ENCODE data around the gene TMPRSS4. TPM values are rescaled to one million over a fixed set of nuclear protein-coding genes. Genes with fewer than 3 reads are reported as not detected.

TMPRSS4 gene, protein sequence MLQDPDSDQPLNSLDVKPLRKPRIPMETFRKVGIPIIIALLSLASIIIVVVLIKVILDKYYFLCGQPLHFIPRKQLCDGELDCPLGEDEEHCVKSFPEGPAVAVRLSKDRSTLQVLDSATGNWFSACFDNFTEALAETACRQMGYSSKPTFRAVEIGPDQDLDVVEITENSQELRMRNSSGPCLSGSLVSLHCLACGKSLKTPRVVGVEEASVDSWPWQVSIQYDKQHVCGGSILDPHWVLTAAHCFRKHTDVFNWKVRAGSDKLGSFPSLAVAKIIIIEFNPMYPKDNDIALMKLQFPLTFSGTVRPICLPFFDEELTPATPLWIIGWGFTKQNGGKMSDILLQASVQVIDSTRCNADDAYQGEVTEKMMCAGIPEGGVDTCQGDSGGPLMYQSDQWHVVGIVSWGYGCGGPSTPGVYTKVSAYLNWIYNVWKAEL
- 1.5 and 1.7 TPM in 2 replicates for total RNA-seq (2014; rRNA removed)
- percentile 8 among the genes with signal in this experiment for Bru-seq, nascent RNA
- BruChase-seq, experiment 1, labeled RNA remaining after a 6-hour chase = not detected
- BruChase-seq, experiment 2, labeled RNA remaining after a 2-hour chase = percentile 3 among the genes with signal in this experiment
- long read RNA-seq = 0 reads

DNA sequence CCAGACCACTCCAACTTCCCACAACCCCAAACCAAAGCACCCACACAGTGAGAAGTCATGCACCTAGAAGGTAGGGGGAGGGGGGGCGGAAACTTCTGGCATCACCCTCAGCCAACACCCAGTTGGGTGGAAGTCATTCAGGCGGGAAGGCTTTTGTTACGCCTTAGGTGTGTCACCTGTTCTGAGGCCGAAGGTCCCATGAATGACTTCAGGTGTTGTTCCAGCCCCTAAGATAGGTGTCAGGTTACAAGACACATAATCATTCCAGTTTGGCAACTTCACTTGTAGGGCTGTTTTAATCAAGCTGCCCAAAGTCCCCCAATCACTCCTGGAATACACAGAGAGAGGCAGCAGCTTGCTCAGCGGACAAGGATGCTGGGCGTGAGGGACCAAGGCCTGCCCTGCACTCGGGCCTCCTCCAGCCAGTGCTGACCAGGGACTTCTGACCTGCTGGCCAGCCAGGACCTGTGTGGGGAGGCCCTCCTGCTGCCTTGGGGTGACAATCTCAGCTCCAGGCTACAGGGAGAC, at the start of gene TMPRSS4:
Gene TMPRSS4 (plus strand): TSS at position 325 of the 528 bp plus-strand sequence. CDS start 225 bp downstream, outside the sequence.
- Histone ChIP-seq H3K36me3 (ENCODE audit: low read depth, low read length) (no peaks in the 10 kb centered on the region), H3K27me3 (ENCODE audit: low read length) (peaks cover 64% of the 10 kb centered on the region), H3K4me3 (ENCODE audit: low read length) (no peak within 1 kb of the TSS), H3K4me1 (ENCODE audit: insufficient read depth, low read length) (peaks cover 11% of the 10 kb centered on the region), H4K20me1 (ENCODE audit: low read length) (no peaks in the 10 kb centered on the region), H3K27ac (ENCODE audit: low read length) (no peak within 1 kb of the TSS), H3K9me3 (ENCODE audit: low read length) (no peaks in the 10 kb centered on the region), H3K4me2 (ENCODE audit: low read length) (peak within 1 kb of the TSS; percentile 36), H3K79me2 (ENCODE audit: low read length) (no peaks in the 10 kb centered on the region), H3F3A (ENCODE audit: low read length, unreplicated experiment) (no peaks in the 10 kb centered on the region), H3K9me2 (replicated peaks; ENCODE audit: low read length) (no peaks in the 10 kb centered on the region), H3K9ac (ENCODE audit: low read length) (no peak within 1 kb of the TSS), H2AFZ (ENCODE audit: low read length) (0 out of 2 replicates have a peak within 1 kb of the TSS, but pooled peaks have one; percentile 1)
- TF ChIP-seq, protein P1, sequence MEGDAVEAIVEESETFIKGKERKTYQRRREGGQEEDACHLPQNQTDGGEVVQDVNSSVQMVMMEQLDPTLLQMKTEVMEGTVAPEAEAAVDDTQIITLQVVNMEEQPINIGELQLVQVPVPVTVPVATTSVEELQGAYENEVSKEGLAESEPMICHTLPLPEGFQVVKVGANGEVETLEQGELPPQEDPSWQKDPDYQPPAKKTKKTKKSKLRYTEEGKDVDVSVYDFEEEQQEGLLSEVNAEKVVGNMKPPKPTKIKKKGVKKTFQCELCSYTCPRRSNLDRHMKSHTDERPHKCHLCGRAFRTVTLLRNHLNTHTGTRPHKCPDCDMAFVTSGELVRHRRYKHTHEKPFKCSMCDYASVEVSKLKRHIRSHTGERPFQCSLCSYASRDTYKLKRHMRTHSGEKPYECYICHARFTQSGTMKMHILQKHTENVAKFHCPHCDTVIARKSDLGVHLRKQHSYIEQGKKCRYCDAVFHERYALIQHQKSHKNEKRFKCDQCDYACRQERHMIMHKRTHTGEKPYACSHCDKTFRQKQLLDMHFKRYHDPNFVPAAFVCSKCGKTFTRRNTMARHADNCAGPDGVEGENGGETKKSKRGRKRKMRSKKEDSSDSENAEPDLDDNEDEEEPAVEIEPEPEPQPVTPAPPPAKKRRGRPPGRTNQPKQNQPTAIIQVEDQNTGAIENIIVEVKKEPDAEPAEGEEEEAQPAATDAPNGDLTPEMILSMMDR (conservative IDR thresholded peaks at IDR 0.05; ENCODE audit: low read depth, low read length) = no peak
- no peak for TF ChIP-seq EZH2 (IDR thresholded peaks at IDR 0.05; ENCODE audit: low read length, unreplicated experiment)
- no peak for TF ChIP-seq EZH2phosphoT487 (IDR thresholded peaks at IDR 0.05; ENCODE audit: borderline replicate concordance, low read length)
- BruUV-seq (replicated peaks) = no TSS peak
- ChIA-PET CTCF (no interaction called here), POLR2A (ENCODE audit: unreplicated experiment) (no interaction called here)
- ATAC-seq = peak; percentile 53
- intact Hi-C loops (cut with micrococcal nuclease) = no loop called here
- peak; percentile 83 for DNase-seq

DNA sequence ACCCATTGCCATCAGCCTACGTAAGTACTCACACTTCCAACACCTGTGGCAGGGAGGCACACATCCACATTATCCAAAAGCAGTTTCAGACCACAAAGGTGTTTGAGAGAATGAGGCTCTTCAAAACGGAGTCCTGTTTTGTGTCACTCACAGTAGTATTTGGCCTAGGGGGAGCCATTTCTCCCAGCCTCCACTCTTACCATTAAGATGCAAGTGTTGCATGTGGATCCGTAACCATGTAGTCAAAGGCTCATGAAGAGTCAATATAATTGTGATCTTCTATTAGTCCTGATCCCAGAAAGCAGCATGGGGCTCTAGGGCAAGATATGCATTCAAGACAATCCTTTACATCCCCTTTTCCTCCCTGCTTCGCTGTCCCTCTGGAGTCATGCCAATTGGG, 49.2 kb upstream of the TMPRSS4 start:
- BruUV-seq (replicated peaks) = no TSS peak
- ATAC-seq = no peak
- POLR2A ChIA-PET (ENCODE audit: unreplicated experiment) = no interaction called here

More for the DNA sequence above, 49.2 kb upstream of the TMPRSS4 start:
- Histone ChIP-seq H3K27ac (ENCODE audit: low read length) (no peak overlapping the region), H3K36me3 (ENCODE audit: low read depth, low read length) (no peaks in the 10 kb centered on the region), H3K9me2 (replicated peaks; ENCODE audit: low read length) (no peaks in the 10 kb centered on the region), H3F3A (ENCODE audit: low read length, unreplicated experiment) (no peaks in the 10 kb centered on the region), H3K79me2 (ENCODE audit: low read length) (no peaks in the 10 kb centered on the region), H3K4me2 (ENCODE audit: low read length) (no peak overlapping the region), H3K4me1 (ENCODE audit: insufficient read depth, low read length) (no peaks in the 10 kb centered on the region), H3K27me3 (ENCODE audit: low read length) (peaks cover 76% of the 10 kb centered on the region), H2AFZ (ENCODE audit: low read length) (no peak overlapping the region), H3K9ac (ENCODE audit: low read length) (no peak overlapping the region), H4K20me1 (ENCODE audit: low read length) (no peaks in the 10 kb centered on the region), H3K4me3 (ENCODE audit: low read length) (no peak overlapping the region), H3K9me3 (ENCODE audit: low read length) (no peaks in the 10 kb centered on the region)
- CTCF ChIA-PET = no interaction called here
- TF ChIP-seq EZH2phosphoT487 (IDR thresholded peaks at IDR 0.05; ENCODE audit: borderline replicate concordance, low read length) (no peak), EZH2 (IDR thresholded peaks at IDR 0.05; ENCODE audit: low read length, unreplicated experiment) (no peak)
- TF ChIP-seq, protein P1 (conservative IDR thresholded peaks at IDR 0.05; ENCODE audit: low read depth, low read length) = no peak; the same call in 1 of the 2 replicates
- no peak for DNase-seq
- intact Hi-C loops (cut with micrococcal nuclease) = no loop called here

All from PC-3 (cell line).